ENCODE results near the gene DKKL1. TPM values are rescaled to one million over a fixed set of nuclear protein-coding genes. Genes with fewer than 3 reads are reported as not detected.

DKKL1 gene
- total RNA-seq: not detected in 2 replicates

DNA sequence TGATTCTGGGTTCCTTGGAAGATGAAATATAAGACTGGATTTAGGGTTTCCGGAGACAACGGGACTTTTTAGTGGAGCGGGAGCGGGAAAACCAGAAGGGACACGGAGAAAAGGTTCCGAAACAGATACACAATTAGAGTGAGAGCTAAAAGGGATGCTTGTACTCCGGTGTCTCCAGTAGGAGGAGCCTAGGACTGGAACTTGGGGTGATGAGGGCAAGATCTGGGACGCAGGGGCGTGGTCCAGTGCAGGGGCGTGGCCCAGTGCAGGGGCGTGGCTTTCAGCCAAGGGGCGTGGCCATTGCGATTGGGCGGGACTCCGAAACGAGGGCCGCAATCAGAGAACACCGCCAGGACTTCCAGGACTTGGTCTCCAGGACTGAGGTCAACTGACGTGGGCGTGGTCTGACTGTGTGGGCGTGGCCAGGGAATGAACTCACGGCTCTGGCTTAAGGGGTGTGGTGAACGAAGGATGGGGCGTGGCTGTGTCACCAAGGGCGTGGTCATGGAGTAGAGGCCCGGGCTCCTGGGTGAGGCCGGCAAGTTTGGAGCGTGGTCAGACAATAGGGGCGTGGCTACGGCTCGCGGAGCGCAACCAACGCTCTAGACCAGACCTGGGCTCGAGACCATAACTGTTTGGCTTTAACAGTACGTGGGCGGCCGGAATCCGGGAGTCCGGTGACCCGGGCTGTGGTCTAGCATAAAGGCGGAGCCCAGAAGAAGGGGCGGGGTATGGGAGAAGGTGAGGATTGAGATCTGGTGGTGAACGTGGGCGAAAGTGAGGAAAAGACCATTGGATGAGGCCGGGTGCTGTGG is at the start of gene DKKL1:
DKKL1 (plus strand) TSS at position 610 of the 815 bp plus-strand sequence; CDS start at position 732, 122 bp downstream.

DNA sequence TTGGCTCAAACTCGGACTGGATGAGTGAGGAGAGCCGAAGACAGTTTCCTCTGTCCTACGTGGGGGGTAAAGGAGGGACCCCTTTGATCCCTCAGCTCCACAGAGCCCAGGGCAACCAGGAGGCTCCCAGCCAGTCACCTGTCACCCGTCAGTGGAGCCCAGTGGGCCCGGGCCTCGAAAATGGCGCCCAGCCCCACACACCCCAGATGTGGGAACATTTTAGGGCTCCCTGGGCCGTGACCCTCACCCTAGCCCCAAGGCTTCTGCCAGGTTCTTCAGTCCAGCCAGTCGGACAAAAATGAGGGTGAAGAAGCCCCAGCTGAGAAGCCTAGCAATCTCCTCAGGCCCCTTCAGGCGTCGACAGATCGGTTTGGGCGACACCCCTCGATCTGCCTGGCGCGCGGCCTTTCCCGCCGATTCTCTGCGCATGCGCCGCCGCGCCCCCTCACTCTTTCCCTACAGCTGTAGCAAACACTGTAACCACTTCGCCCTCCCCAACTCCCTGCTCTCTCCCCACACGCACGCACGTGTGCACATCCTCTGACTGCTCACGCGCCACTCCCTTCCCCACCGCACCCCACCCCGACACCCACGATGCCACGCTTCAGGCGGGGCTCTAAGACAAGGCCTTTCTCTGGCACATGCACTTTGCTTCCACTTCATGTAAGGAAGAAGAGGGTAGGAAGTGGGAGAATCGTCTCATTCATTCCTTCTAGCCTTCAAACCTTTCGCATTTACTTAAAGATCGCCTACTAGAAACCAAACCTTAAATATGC is 38.7 kb upstream of the DKKL1 start, which contains the start of gene SLC6A16:
SLC6A16 (minus strand) TSS at position 391 of the 776 bp plus-strand sequence. CDS start 13,844 bp downstream, outside the sequence.

DNA sequence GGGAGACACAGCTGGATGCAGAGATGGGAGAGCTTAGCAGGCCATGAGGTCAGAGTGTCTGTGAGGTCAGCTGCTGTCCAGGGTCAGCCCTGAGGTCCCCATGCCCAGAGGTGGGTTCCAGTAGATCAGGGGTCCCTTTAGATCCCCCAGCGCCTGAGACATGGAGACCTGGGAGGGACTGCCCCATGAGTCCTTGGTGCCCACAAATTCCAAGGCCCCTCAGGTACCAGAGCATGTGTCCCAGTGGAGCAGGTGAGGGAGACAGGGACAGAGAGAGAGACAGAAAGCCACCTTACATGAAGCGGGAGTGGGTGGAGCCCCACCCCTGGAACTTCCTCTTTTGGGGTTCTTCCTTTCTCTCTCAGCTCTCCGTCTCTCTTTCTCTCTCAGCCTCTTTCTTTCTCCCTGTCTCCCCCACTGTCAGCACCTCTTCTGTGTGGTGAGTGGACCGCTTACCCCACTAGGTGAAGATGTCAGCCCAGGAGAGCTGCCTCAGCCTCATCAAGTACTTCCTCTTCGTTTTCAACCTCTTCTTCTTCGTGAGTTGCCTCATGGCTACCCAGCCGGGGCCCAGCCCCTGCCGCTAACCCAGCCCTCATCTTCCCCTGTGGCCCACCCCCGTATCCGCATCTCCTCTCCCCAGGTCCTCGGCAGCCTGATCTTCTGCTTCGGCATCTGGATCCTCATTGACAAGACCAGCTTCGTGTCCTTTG is 28.4 kb upstream of the DKKL1 start, which contains the start of gene CD37:
CD37 (plus strand) TSS at position 336 of the 713 bp plus-strand sequence; CDS start at position 471, 135 bp downstream.

DNA sequence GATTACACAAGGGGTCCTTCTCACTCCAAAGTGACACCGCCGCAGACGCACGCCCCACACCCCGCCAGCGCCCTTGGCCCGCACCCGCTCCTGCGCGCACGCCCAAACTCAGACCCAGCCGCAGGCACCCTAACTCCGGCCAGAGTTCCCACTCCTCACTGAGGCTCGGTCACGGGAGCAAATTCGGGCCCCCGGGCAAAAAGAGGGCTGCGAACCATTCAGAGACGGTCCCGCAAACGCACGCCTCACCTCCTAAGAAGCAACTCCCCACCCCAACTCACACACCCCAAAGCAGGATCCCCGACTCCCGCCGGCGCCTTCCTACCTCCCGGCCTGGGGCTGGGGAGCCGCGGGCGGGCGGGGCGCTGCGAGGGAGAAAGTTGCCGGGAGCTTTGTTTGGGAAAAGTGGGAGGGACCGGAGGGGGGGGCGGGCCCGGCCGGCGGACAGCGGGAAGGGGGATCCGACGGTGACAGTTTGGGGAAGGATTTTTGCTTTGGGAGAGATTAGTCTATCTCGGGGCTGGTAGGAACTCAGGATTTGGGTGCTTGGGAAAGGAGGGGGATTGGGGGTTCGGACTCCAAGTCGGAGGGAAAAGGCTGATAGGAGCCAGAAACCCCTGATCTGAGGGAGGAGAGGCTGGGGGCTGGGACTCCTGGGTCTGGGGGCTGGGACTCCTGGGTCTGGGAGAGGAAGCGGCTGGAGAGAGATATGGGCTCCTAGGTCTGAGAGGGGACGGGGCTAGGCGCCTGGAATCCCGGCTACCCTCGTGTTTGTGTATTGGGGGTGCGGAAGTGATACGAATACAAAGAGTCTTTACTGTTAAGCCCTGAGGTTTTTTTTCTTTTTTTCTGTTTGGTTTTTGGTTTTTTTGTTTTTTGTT is 1.4 kb upstream of the DKKL1 start, which contains the start of gene TEAD2:
TEAD2 (minus strand) TSS at position 369 of the 881 bp plus-strand sequence. CDS start 2,341 bp downstream, outside the sequence.

DNA sequence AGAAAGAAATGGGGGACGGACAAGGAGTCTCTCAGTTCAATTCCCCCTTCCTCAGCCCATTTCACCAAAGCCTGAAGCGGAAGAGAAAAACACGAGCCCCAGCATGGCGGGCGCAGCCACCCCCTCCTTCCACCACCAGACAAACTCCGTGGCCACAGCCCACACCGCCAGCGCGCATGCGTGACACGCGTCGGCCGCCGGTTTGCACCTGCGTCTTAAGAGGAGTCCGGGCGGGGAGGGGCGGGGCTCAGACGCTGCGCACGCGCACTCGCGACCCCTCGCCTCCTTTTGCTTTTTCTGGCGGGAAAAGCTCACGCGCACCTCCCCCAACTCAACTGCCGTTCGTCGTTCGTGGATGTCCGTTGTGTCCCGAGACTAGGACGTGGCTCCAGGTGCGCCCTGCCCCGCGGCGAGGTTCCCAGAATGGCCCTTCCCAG is 24.3 kb downstream of the DKKL1 start, which contains the start of gene KASH5:
KASH5 (plus strand) TSS at position 314 of the 437 bp plus-strand sequence. CDS start 2,635 bp downstream, outside the sequence.

DNA sequence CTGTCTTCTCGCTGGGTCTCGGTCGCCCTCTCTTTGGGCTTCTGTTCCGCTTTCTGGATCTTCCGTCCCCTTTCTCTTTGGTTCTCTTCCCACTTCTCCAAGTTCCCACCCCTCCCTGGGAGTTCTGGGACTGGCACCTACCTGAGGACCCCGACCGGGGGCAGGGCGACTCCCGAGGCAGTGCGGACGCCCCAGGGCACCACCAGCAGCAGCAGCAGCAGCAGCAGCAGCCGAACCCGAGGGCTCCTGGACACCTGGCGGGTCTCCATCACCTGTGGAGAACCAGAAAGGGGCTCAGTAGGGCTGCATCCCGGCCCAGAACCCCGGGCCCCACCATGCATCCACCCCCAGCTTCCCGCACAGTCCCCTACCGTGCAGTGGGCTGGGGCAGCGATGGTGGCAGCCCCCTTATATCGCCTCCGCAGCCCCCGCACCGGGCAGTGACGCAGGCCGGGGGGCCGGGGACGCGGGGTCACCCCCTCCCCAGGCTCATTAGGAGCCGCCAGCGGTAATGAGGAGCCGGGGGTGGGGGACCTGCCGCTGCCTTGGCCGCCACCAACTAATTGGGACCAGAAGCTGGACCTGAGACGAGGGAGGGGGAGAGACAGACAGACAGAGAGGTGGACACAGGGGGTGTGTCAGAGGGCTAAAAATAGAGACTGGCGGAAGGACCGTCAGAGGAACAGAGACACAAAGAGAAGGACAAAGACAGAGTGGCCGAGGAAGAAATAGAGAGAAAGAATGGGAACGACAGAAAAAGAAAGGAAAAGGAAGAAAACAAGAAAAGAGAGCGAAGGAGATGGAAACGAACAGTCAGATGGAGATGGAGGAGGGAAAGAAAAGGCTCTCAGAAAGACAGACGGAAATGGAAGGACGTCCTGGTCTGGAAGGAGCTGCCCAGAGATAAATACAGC is 59.7 kb downstream of the DKKL1 start, which contains the start of gene PTH2:
PTH2 (minus strand) TSS at position 371 of the 914 bp plus-strand sequence; CDS start at position 269, 102 bp downstream.

Other genes with a start within 250 kb of the DKKL1 start
- gene LIN7B, start 249.5 kb upstream of the DKKL1 start, total RNA-seq: 13.0 and 15.6 TPM in 2 replicates
- 1.1 and 1.2 TPM in 2 replicates for gene C19orf73, start 244.7 kb upstream of the DKKL1 start, total RNA-seq
- 1.8 and 2.1 TPM in 2 replicates for gene PPFIA3, start 244.3 kb upstream of the DKKL1 start, total RNA-seq
- 0.26 and 1.2 TPM in 2 replicates for gene HRC, start 208.5 kb upstream of the DKKL1 start, total RNA-seq
- gene TRPM4, start 206.1 kb upstream of the DKKL1 start, total RNA-seq: 20.5 and 33.0 TPM in 2 replicates
- 0.12 and 0.26 TPM in 2 replicates for gene SLC6A16, start 38.7 kb upstream of the DKKL1 start, total RNA-seq
- gene CD37, start 28.5 kb upstream of the DKKL1 start, total RNA-seq: not detected in 2 replicates
- gene TEAD2, start 1.5 kb upstream of the DKKL1 start, total RNA-seq: 13.7 and 16.0 TPM in 2 replicates
- not detected in 2 replicates for gene KASH5, start 24.4 kb downstream of the DKKL1 start, total RNA-seq
- not detected in 2 replicates for gene PTH2, start 59.6 kb downstream of the DKKL1 start, total RNA-seq
- gene GFY, start 61.5 kb downstream of the DKKL1 start, total RNA-seq: not detected in 2 replicates
- gene SLC17A7, start 77.7 kb downstream of the DKKL1 start, total RNA-seq: under 0.01 and 0.19 TPM in 2 replicates
- gene PIH1D1, start 87.9 kb downstream of the DKKL1 start, total RNA-seq: 100 and 117 TPM in 2 replicates
- 27.2 and 40.8 TPM in 2 replicates for gene ALDH16A1, start 89.3 kb downstream of the DKKL1 start, total RNA-seq
- gene FLT3LG, start 110.3 kb downstream of the DKKL1 start, total RNA-seq: 3.3 and 5.2 TPM in 2 replicates
- gene RPL13A, start 123.7 kb downstream of the DKKL1 start, total RNA-seq: 2,656 and 2,860 TPM in 2 replicates
- 2,801 and 3,340 TPM in 2 replicates for gene RPS11, start 132.6 kb downstream of the DKKL1 start, total RNA-seq
- gene FCGRT, start 148.8 kb downstream of the DKKL1 start, total RNA-seq: 55.8 and 68.3 TPM in 2 replicates
- gene RCN3, start 164.1 kb downstream of the DKKL1 start, total RNA-seq: 292 and 325 TPM in 2 replicates
- 81.4 and 103 TPM in 2 replicates for gene NOSIP, start 216.7 kb downstream of the DKKL1 start, total RNA-seq
- 0.25 and 0.92 TPM in 2 replicates for gene PRRG2, start 217.4 kb downstream of the DKKL1 start, total RNA-seq
- gene PRR12, start 227.3 kb downstream of the DKKL1 start, total RNA-seq: 2.1 and 3.0 TPM in 2 replicates